Neural cell (in vitro differentiated cells): Measurements from ENCODE around the gene IGSF1. TPM values are rescaled to one million over a fixed set of nuclear protein-coding genes. Genes with fewer than 3 reads are reported as not detected.

Source experiments
- H2AFZ ChIP-seq: fragments of 200-600, 300-800 bp; sonication (generic), shearing (Covaris generic); 2 replicates; pipeline ENCODE4 v1.6.0; 2014; ENCODE audit warnings: low read depth, mild to moderate bottlenecking, antibody characterized with exemption, low read length, moderate library complexity
- H3F3A ChIP-seq: fragments of 200-600 bp; shearing (Covaris generic); 2 replicates; pipeline ENCODE4 v1.6.1; 2016; ENCODE audit warnings: mild to moderate bottlenecking, moderate library complexity, mixed read lengths, antibody characterized with exemption, low read length; ENCODE audit not compliant: insufficient read depth, poor library complexity, severe bottlenecking
- H3K27ac ChIP-seq: fragments of 200-600, 300-800 bp; sonication (generic), shearing (Covaris generic); 2 replicates; pipeline ENCODE4 v1.5.1; 2014; ENCODE audit warnings: mild to moderate bottlenecking, low read length, moderate library complexity
- H3K27me3 ChIP-seq: fragments of 300-800, 200-600 bp; sonication (generic), shearing (Covaris generic); 2 replicates; pipeline ENCODE4 v1.6.0; 2014; ENCODE audit warnings: mild to moderate bottlenecking, low read depth, low read length, moderate library complexity; ENCODE audit not compliant: insufficient read depth
- H3K36me3 ChIP-seq: fragments of 300-800, 200-600 bp; sonication (generic), shearing (Covaris generic); 2 replicates; pipeline ENCODE4 v1.5.1; 2014; ENCODE audit warnings: mild to moderate bottlenecking, antibody characterized with exemption, low read length, moderate library complexity; ENCODE audit not compliant: insufficient read depth
- H3K4me2 ChIP-seq: fragments of 300-800, 200-600 bp; sonication (generic), shearing (Covaris generic); 2 replicates; pipeline ENCODE4 v1.6.0; 2014; ENCODE audit warnings: mild to moderate bottlenecking, low read length
- H3K4me3 ChIP-seq: fragments of 300-800, 200-600 bp; sonication (generic), shearing (Covaris generic); 2 replicates; pipeline ENCODE4 v1.5.1; 2014; ENCODE audit warnings: mild to moderate bottlenecking, low read length, moderate library complexity
- H3K79me2 ChIP-seq: fragments of 200-600 bp; shearing (Covaris generic); replicated peaks from 2 replicates; pipeline ENCODE4 v1.6.0; 2014; ENCODE audit warnings: mild to moderate bottlenecking, low read length, moderate library complexity; ENCODE audit not compliant: insufficient read depth
- H3K9ac ChIP-seq: fragments of 300-800, 200-600 bp; sonication (generic), shearing (Covaris generic); 2 replicates; pipeline ENCODE4 v1.6.1; 2016; ENCODE audit warnings: mild to moderate bottlenecking, low read length, mixed read lengths
- H3K9me2 ChIP-seq: fragments of 200-600 bp; shearing (Covaris generic); 2 replicates; pipeline ENCODE4 v1.6.1; 2016; ENCODE audit warnings: mild to moderate bottlenecking, low read length, mixed read lengths; ENCODE audit not compliant: insufficient read depth
- H3K9me3 ChIP-seq: fragments of 200-600, 300-800 bp; sonication (generic), shearing (Covaris generic); 2 replicates; pipeline ENCODE4 v1.6.1; 2016; ENCODE audit warnings: mild to moderate bottlenecking, mixed run types, low read length, moderate library complexity, mixed read lengths
- H4K20me1 ChIP-seq: fragments of 200-600 bp; shearing (Covaris generic); 2 replicates; pipeline ENCODE4 v1.6.1; 2016; ENCODE audit warnings: mild to moderate bottlenecking, mixed run types; ENCODE audit not compliant: insufficient read depth
- EP300 ChIP-seq: fragments of 450-650 bp; conservative IDR thresholded peaks from 2 replicates; pipeline ENCODE4 v1.6.1; 2014; ENCODE audit warnings: antibody characterized with exemption, mild to moderate bottlenecking, moderate library complexity; ENCODE audit not compliant: poor library complexity, severe bottlenecking
- EZH2 ChIP-seq: fragments of 200-600, 300-800 bp; shearing (Covaris generic), sonication (generic); IDR thresholded peaks from 2 replicates; pipeline ENCODE4 v1.6.1; 2014; ENCODE audit warnings: antibody characterized with exemption, low read length, borderline replicate concordance, mild to moderate bottlenecking; ENCODE audit not compliant: insufficient read depth, poor library complexity, severe bottlenecking
- MXI1 ChIP-seq: fragments of 450-650 bp; conservative IDR thresholded peaks from 2 replicates; pipeline ENCODE4 v1.6.1; 2014; ENCODE audit warnings: antibody characterized with exemption, mild to moderate bottlenecking; ENCODE audit not compliant: poor library complexity, severe bottlenecking
- POLR2AphosphoS5 ChIP-seq: IDR thresholded peaks from 2 replicates; pipeline ENCODE4 v1.6.1; 2012
- RAD21 ChIP-seq: fragments of 450-650 bp; conservative IDR thresholded peaks from 2 replicates; pipeline ENCODE4 v1.6.1; 2014; ENCODE audit warnings: antibody characterized with exemption, mild to moderate bottlenecking, moderate library complexity
- SMC3 ChIP-seq: fragments of 450-650 bp; conservative IDR thresholded peaks from 2 replicates; pipeline ENCODE4 v1.6.1; 2014; ENCODE audit warnings: antibody characterized with exemption, mild to moderate bottlenecking, moderate library complexity; ENCODE audit not compliant: poor library complexity
- TAF1 ChIP-seq: IDR thresholded peaks from 2 replicates; pipeline ENCODE4 v1.6.1; 2012; ENCODE audit warnings: low read depth
- polyA plus RNA-seq: library from polyadenylated mRNA; depleted of rRNA; stranded (reverse); fragments of >200 nt; gene quantifications from 2 replicates; pipeline ENCODE4 v1.2.3, GENCODE V29; 2014
- TF ChIP-seq, protein P1 (sequence below): IDR thresholded peaks from 2 replicates; pipeline ENCODE4 v1.6.1; 2012; ENCODE audit warnings: borderline replicate concordance
- TF ChIP-seq, protein P2 (sequence below): fragments of 450-650 bp; IDR thresholded peaks from 2 replicates; pipeline ENCODE4 v1.5.1; 2014; ENCODE audit warnings: antibody characterized with exemption, mild to moderate bottlenecking, moderate library complexity; ENCODE audit not compliant: poor library complexity, severe bottlenecking

IGSF1 gene
- polyA plus RNA-seq, 1 donor from 2014 or later: 2.6 TPM

DNA sequence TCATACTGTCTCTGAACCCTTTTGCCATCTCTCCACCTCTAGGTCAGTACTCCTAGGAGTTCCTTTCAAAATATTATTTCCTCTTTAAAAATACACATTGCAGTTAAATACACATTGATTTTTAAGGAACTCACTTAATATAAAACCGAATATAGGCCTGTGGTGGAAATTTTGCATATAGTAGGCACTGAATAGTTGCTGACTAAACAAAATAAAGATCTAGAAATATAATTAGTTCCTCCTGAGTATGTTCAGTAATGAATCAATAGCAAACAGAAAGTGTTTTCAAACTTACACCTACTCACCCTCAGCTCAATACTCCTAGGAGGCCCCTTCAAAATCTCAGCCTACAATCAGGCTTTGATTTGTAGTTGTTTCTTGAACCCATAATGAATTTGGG, 61.5 kb downstream of the IGSF1 start:
- Histone ChIP-seq H3K9ac (no peak overlapping the region), H3K79me2 (no peaks in the 10 kb centered on the region), H3K36me3 (no peaks in the 10 kb centered on the region), H3K9me2 (no peaks in the 10 kb centered on the region), H2AFZ (no peak overlapping the region), H3F3A (no peaks in the 10 kb centered on the region), H3K4me2 (no peak overlapping the region), H3K27me3 (no peaks in the 10 kb centered on the region), H3K27ac (no peak overlapping the region), H3K9me3 (no peaks in the 10 kb centered on the region), H3K4me3 (no peak overlapping the region), H4K20me1 (no peaks in the 10 kb centered on the region)
- TF ChIP-seq POLR2AphosphoS5: no peak
- TF ChIP-seq RAD21: no peak
- TF ChIP-seq TAF1: no peak
- TF ChIP-seq, protein P1, sequence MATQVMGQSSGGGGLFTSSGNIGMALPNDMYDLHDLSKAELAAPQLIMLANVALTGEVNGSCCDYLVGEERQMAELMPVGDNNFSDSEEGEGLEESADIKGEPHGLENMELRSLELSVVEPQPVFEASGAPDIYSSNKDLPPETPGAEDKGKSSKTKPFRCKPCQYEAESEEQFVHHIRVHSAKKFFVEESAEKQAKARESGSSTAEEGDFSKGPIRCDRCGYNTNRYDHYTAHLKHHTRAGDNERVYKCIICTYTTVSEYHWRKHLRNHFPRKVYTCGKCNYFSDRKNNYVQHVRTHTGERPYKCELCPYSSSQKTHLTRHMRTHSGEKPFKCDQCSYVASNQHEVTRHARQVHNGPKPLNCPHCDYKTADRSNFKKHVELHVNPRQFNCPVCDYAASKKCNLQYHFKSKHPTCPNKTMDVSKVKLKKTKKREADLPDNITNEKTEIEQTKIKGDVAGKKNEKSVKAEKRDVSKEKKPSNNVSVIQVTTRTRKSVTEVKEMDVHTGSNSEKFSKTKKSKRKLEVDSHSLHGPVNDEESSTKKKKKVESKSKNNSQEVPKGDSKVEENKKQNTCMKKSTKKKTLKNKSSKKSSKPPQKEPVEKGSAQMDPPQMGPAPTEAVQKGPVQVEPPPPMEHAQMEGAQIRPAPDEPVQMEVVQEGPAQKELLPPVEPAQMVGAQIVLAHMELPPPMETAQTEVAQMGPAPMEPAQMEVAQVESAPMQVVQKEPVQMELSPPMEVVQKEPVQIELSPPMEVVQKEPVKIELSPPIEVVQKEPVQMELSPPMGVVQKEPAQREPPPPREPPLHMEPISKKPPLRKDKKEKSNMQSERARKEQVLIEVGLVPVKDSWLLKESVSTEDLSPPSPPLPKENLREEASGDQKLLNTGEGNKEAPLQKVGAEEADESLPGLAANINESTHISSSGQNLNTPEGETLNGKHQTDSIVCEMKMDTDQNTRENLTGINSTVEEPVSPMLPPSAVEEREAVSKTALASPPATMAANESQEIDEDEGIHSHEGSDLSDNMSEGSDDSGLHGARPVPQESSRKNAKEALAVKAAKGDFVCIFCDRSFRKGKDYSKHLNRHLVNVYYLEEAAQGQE: no peak
- TF ChIP-seq SMC3: no peak
- TF ChIP-seq, protein P2, sequence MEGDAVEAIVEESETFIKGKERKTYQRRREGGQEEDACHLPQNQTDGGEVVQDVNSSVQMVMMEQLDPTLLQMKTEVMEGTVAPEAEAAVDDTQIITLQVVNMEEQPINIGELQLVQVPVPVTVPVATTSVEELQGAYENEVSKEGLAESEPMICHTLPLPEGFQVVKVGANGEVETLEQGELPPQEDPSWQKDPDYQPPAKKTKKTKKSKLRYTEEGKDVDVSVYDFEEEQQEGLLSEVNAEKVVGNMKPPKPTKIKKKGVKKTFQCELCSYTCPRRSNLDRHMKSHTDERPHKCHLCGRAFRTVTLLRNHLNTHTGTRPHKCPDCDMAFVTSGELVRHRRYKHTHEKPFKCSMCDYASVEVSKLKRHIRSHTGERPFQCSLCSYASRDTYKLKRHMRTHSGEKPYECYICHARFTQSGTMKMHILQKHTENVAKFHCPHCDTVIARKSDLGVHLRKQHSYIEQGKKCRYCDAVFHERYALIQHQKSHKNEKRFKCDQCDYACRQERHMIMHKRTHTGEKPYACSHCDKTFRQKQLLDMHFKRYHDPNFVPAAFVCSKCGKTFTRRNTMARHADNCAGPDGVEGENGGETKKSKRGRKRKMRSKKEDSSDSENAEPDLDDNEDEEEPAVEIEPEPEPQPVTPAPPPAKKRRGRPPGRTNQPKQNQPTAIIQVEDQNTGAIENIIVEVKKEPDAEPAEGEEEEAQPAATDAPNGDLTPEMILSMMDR: no peak
- TF ChIP-seq EP300: no peak
- TF ChIP-seq EZH2: no peak
- no peak for TF ChIP-seq MXI1

DNA sequence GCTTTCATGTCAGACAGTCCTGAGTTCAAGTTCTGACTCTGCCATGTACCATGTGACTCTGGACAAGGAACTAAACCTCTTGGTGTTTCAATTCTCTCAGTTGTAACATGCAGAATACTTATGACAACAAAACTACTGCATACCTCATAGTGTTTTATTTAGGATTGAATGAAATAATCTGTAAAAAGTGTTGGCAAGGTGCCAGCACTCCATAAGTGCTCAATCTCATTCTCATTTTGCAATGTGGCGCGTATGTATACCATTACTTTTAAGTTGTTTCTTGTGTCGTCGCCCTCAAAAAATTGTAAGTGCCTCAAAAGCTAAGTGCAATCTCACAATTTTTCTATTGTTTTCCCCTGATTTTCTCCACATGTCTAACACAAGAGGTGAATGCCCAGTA, 62.5 kb downstream of the IGSF1 start:
- H3F3A ChIP-seq: no peaks in the 10 kb centered on the region
- TF ChIP-seq, protein P2: no peak
- no peak for TF ChIP-seq TAF1
- no peak for TF ChIP-seq MXI1
- TF ChIP-seq RAD21: no peak
- no peak for TF ChIP-seq EZH2
- TF ChIP-seq, protein P1: no peak
- TF ChIP-seq POLR2AphosphoS5: no peak
- no peaks in the 10 kb centered on the region for H4K20me1 ChIP-seq
- no peak overlapping the region for H3K9ac ChIP-seq
- H3K9me2 ChIP-seq: no peaks in the 10 kb centered on the region
- no peaks in the 10 kb centered on the region for H3K9me3 ChIP-seq
- H3K27me3 ChIP-seq: no peaks in the 10 kb centered on the region
- no peaks in the 10 kb centered on the region for H3K79me2 ChIP-seq
- H3K4me2 ChIP-seq: no peak overlapping the region
- no peak overlapping the region for H3K27ac ChIP-seq
- H3K36me3 ChIP-seq: no peaks in the 10 kb centered on the region
- no peak overlapping the region for H3K4me3 ChIP-seq
- no peak overlapping the region for H2AFZ ChIP-seq
